ENCODE results near the gene ACER2. TPM values are rescaled to one million over a fixed set of nuclear protein-coding genes. Genes with fewer than 3 reads are reported as not detected.
A peak's percentile ranks its signal among the peaks of the same experiment; 100 is the strongest.

ACER2 gene
- 1 to 10 TPM; 3.5 to 5.5 TPM for total RNA-seq

DNA sequence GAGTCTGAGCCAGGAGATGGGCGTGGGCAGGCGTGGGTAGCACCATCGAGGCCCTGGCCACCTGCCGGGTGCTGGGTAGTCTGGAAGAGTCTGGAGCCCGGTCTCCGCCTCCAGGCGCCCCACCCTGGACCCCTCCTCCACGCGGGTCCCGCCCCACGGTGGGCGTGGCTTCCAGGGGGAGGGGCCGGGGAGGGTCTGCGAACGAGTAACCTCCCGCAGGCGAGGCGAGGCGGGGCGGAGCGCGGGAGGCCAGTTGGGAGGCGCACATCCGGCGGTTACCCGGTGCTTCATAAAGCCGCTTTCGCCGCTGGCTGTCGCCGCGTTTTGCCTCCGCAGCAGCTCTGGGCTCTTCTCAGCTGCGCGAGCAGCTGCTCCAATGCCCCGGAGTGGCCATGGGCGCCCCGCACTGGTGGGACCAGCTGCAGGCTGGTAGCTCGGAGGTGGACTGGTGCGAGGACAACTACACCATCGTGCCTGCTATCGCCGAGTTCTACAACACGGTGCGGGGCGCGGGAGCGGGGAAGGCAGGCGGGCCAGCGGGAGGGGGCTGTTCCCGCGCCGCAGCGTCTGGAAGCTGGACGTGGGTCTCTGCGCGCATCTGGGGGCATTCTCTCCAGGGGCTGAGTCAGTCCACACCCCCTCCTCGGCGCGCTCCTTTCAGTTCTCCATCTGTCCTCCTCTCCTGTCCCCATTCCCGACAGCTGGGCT, at the start of gene ACER2:
Gene ACER2 (plus strand): TSS at position 317 of the 708 bp plus-strand sequence. CDS start 76 bp downstream, at position 393.
- peak within 1 kb of the TSS; percentile 84 to 89 for H3K4me3 ChIP-seq
- no peaks in the 10 kb centered on the region for H3K9me3 ChIP-seq
- DNase-seq (ENCODE audit: low spot score) = peak; percentile 91
- no peaks in the 10 kb centered on the region for H3K36me3 ChIP-seq
- peaks cover 0 to 24% of the 10 kb centered on the region in 2 donors for H3K4me1 ChIP-seq
- TF ChIP-seq, protein P1, sequence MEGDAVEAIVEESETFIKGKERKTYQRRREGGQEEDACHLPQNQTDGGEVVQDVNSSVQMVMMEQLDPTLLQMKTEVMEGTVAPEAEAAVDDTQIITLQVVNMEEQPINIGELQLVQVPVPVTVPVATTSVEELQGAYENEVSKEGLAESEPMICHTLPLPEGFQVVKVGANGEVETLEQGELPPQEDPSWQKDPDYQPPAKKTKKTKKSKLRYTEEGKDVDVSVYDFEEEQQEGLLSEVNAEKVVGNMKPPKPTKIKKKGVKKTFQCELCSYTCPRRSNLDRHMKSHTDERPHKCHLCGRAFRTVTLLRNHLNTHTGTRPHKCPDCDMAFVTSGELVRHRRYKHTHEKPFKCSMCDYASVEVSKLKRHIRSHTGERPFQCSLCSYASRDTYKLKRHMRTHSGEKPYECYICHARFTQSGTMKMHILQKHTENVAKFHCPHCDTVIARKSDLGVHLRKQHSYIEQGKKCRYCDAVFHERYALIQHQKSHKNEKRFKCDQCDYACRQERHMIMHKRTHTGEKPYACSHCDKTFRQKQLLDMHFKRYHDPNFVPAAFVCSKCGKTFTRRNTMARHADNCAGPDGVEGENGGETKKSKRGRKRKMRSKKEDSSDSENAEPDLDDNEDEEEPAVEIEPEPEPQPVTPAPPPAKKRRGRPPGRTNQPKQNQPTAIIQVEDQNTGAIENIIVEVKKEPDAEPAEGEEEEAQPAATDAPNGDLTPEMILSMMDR (IDR thresholded peaks at IDR 0.05) = peak in 1 of 2 donors; percentile 32
- H3K27ac ChIP-seq = peak within 1 kb of the TSS; percentile 89 to 91
- no peaks in the 10 kb centered on the region for H3K27me3 ChIP-seq

DNA sequence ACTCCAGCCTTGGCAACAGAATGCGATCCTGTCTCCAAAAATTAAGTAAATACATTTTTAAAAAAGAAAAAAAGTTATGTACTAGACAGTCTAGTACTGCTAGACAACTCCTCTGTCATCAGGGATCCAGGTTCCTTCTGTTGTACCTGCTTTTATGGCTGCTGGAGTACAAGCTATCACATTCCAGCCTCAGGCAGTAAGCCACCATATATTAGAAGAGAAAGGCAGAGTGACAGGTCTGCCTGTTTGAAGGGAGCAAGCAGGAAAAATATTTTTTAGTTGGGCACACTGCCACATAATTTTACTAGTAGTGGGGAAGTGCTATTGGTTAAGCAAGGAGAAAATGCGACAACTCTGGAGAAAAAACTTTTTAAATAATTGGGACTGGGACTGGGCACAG, 39.7 kb upstream of the ACER2 start:
- H3K9me3 ChIP-seq = no peaks in the 10 kb centered on the region
- H3K27me3 ChIP-seq = no peaks in the 10 kb centered on the region
- TF ChIP-seq, protein P1 (IDR thresholded peaks at IDR 0.05) = no peak
- H3K27ac ChIP-seq = no peak overlapping the region
- no peak overlapping the region for H3K4me3 ChIP-seq
- DNase-seq (ENCODE audit: low spot score) = no peak
- H3K4me1 ChIP-seq = no peaks in the 10 kb centered on the region
- H3K36me3 ChIP-seq = peaks cover 70% of the 10 kb centered on the region

DNA sequence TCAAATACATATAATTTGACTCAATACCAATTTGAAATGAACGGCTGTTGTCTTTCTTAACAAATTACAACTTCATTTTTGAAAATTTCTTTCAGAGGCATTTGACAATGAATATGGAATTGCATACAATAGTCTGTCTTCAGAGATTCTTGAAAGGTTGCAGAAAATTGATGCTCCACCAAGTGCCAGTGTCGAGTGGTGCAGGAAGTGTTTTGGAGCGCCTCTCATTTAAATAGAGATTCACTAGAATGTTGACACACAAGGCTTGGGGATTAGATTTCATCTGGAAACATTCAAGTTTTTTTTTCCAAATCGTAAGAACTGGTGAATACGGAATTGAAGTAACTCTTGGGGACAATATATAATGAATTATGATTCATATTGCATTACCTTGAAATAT, 36.9 kb upstream of the ACER2 start:
- H3K36me3 ChIP-seq = peaks cover 76% of the 10 kb centered on the region

DNA sequence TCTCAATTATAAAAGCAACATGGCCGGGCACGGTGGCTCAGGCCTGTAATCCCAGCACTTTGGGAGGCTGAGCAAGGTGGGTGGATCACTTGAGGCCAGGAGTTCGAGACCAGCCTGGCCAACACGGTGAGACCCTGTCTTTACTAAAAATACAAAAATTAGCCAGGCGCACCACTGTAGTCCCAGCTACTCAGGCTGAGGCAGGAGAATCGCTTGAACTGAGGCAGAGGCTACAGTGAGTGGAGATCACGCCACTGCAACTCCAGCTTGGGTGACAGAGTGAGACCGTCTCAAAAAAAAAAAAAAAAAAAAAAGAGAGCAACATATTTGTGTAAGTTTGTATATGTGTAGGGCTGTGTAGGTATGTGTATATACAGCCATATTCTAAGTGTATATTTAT, 36.2 kb upstream of the ACER2 start:
- peaks cover 78% of the 10 kb centered on the region for H3K36me3 ChIP-seq
- DNase-seq (ENCODE audit: low spot score) = no peak

More for the DNA sequence above, 36.9 kb upstream of the ACER2 start:
- TF ChIP-seq, protein P1 (IDR thresholded peaks at IDR 0.05) = no peak
- Histone ChIP-seq H3K4me1 (no peaks in the 10 kb centered on the region), H3K27ac (no peak overlapping the region), H3K27me3 (no peaks in the 10 kb centered on the region), H3K4me3 (no peak overlapping the region), H3K9me3 (no peaks in the 10 kb centered on the region)
- DNase-seq (ENCODE audit: low spot score) = no peak

DNA sequence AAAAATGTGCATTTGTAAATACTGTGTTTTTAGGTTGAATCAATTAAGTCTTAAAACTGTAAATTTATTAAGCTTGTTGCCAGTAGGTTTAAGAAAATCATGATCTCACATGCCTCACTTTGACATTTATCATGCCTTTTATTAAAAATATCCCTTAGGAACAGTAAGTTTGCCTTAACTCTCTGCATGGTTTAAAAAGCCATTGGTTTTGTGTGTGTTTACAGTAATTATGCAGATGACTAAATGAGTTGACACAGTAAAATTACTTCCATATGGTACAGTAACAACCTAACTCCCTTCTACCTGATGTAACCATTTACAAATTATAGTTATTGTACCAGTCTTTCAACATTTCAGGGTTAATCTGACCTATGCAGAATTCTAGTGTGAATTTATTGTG, 35.3 kb upstream of the ACER2 start:
- TF ChIP-seq, protein P1 (IDR thresholded peaks at IDR 0.05) = no peak
- peaks cover 0 to 13% of the 10 kb centered on the region in 2 donors for H3K4me1 ChIP-seq
- peaks cover 85% of the 10 kb centered on the region for H3K36me3 ChIP-seq
- no peak for DNase-seq (ENCODE audit: low spot score)
- H3K4me3 ChIP-seq = no peak overlapping the region
- no peak overlapping the region for H3K27ac ChIP-seq
- H3K9me3 ChIP-seq = no peaks in the 10 kb centered on the region
- H3K27me3 ChIP-seq = no peaks in the 10 kb centered on the region

More for the DNA sequence above, 36.2 kb upstream of the ACER2 start:
- TF ChIP-seq, protein P1 (IDR thresholded peaks at IDR 0.05) = no peak
- Histone ChIP-seq H3K27ac (no peak overlapping the region), H3K9me3 (no peaks in the 10 kb centered on the region), H3K4me1 (peaks cover 0 to 4% of the 10 kb centered on the region in 2 donors), H3K27me3 (no peaks in the 10 kb centered on the region), H3K4me3 (no peak overlapping the region)
